ENCODE measurements around the gene SHBG.

SHBG gene

DNA sequence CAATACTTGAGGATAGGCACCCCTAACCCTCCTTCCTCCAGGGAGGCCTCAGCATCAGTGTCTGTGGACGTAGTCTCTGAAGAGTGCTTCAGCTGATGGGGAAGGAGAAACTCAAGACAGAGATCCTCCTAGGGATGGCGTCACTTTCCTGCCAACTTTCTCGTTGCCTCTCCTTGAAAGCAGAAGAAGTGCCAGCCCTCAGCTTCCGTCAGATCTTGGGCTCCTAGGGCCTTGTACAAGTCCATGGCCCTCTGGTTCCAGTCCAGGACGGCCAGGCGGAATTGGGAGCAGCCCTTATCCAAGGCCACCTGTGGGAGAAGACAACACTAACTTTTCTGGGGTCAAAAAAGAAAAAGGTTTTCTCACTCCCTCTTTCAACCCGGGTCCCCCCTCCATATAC is 3.6 kb upstream of the SHBG start:
- TF ChIP-seq GATA2 (IDR thresholded peaks at IDR 0.05; ENCODE audit: low read depth, low read length) (no peak), GATA3 (IDR thresholded peaks at IDR 0.05; ENCODE audit: low read depth, low read length) (no peak)

DNA sequence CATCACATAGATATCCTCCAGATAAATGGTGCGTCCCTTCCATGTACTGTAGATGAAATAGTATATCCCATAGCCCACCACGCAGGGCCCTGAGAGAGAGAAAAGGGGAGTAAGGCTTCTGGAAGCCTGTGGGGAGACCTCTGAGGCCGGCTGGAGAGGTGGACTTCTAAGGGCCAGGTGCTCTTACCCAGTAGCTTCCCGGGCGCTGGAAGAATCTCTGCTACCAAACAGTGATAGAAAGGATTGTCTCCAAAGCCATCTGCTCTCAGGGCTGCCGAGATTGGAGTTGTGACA is 3.0 kb upstream of the SHBG start:
- TF ChIP-seq GATA2 (IDR thresholded peaks at IDR 0.05; ENCODE audit: low read depth, low read length) (no peak), GATA3 (IDR thresholded peaks at IDR 0.05; ENCODE audit: low read depth, low read length) (no peak)

DNA sequence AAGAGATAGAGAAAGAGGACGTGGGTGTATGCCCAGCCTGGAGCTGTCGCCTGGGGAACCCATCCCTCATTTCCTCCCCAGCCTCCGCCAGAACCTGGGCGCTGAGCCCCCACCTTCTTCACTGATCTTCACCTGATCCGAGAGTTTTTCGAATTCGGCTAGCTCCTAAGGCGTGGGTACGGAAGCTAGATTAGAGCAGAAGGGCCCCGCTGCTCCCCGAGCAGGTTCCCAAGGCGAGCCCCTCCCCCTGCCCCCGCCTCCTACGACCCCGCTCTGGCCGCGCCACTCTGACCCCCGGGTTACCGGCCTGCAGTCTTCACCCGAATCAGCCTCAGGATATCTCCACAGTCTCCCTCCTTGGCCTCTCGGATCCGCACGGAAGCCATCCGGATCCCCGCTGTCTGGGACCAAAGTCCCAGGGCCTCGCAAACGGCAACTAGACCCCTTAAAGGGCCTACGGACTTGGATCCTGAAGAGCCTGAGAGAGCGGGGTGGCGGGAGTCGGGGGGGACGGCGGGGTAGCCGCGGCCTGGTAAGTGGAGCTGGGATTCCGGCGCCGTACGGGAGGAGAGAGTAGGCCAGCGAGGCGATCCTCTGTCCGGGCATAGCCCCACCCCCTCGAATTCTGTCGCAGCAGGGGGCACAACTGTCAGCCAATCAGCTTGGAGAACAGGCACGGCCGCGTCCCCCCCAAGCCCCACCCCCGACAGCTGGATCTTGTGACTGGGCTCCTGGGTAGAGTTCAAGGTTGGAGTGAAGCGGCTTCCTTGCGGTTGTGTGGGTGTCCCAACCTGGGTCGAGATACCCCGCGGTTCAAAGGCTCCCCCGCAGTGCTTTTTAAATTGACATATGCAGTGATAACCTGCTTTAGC is 2.4 kb upstream of the SHBG start, which contains the start of gene SAT2:
TSS of gene SAT2 (minus strand) at position 572 of the 872 bp plus-strand sequence. CDS start at position 386, 186 bp downstream.
- TF ChIP-seq GATA3 (IDR thresholded peaks at IDR 0.05; ENCODE audit: low read depth, low read length) (no peak), GATA2 (IDR thresholded peaks at IDR 0.05; ENCODE audit: low read depth, low read length) (no peak)

DNA sequence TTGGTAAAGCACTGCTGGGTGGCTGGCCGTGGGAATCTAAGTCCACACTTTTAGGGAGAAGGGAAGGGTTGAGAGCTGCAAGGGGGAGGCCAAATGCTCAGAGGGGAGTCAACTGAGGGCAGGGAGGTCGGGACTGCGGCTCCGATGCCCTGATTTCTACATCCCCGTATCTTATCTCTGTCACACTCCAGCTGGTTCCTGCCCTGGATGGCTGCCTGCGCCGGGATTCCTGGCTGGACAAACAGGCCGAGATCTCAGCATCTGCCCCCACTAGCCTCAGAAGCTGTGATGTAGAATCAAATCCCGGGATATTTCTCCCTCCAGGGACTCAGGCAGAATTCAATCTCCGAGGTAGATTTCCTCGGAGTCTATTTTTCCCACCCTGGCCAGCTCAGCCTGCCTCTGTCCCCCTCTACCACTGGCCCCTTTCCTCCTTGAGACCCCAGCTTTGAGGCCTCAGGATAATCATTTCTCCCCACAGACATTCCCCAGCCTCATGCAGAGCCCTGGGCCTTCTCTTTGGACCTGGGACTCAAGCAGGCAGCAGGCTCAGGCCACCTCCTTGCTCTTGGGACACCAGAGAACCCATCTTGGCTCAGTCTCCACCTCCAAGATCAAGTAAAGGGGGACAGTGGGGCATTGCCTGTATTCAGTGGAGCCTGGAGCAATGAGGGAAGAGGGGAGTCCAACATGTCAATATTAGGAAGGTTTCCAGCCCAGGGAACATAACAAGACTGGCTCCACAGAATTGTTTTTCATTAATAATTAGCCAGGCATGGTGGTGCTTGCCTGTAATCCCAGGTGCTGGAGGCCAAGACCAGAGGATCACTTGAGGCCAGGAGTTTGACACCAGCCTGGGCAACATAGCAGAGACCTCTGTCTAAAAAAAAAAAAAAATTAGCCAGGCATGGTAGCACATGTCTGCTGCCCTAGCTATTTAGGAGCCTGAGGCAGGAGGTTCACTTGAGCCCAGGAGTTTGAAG is 1.8 kb downstream of the SHBG start:
- peak; percentile 65; the same call in 1 of the 2 replicates for TF ChIP-seq GATA2 (IDR thresholded peaks at IDR 0.05; ENCODE audit: low read depth, low read length)
- TF ChIP-seq GATA3 (IDR thresholded peaks at IDR 0.05; ENCODE audit: low read depth, low read length) = no peak

DNA sequence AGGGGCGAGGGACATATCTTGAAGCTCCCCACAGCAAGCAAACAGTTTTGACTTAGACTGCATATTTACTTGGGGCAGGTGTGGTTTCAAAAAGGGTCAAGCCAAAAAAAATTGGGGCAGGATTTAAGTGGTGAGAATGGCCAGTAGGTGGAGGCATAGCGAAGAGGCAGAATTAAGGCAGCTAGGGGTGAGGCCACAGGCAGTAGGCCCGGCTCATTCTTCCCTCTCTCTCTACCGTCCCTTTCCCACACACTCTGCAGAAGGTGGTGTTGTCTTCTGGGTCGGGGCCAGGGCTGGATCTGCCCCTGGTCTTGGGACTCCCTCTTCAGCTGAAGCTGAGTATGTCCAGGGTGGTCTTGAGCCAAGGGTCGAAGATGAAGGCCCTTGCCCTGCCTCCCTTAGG is 2.6 kb downstream of the SHBG start:
- TF ChIP-seq GATA3 (IDR thresholded peaks at IDR 0.05; ENCODE audit: low read depth, low read length) (no peak), GATA2 (IDR thresholded peaks at IDR 0.05; ENCODE audit: low read depth, low read length) (no peak)

DNA sequence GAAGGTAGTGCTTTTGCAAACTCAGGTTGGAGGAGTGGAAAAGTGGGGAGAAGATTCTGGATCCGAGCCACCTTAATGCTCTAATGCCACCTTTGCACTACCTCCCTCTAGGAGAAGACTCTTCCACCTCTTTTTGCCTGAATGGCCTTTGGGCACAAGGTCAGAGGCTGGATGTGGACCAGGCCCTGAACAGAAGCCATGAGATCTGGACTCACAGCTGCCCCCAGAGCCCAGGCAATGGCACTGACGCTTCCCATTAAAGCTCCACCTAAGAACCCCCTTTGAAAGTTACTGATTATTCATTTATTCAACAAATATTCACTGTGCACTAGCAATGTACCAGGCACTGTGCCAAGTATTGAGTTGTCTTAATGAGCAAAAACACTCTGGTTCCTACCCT is 3.2 kb downstream of the SHBG start:
- TF ChIP-seq GATA3 (IDR thresholded peaks at IDR 0.05; ENCODE audit: low read depth, low read length) (no peak), GATA2 (IDR thresholded peaks at IDR 0.05; ENCODE audit: low read depth, low read length) (no peak)

DNA sequence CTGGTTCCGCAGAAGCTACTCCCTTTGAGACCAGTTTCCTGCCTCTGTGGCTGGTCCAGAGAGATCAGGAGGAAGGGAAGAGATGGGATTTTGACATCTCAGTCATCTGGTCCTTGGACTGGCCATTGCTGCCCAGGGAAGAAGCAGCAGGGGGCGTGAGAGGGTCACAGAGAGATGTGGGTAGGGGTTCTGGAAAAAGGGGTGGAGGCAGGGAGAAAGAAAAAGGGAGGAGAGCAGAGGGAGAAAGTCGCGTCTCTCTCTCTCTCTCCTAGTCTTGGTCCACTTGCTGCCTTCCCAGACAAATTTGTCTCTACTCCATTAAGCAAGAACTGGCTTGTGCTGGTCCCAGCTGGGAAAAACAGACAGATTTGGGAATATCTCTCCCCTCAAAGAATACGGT is 4.4 kb downstream of the SHBG start:
- TF ChIP-seq GATA2 (IDR thresholded peaks at IDR 0.05; ENCODE audit: low read depth, low read length) = no peak
- TF ChIP-seq GATA3 (IDR thresholded peaks at IDR 0.05; ENCODE audit: low read depth, low read length) = no peak

DNA sequence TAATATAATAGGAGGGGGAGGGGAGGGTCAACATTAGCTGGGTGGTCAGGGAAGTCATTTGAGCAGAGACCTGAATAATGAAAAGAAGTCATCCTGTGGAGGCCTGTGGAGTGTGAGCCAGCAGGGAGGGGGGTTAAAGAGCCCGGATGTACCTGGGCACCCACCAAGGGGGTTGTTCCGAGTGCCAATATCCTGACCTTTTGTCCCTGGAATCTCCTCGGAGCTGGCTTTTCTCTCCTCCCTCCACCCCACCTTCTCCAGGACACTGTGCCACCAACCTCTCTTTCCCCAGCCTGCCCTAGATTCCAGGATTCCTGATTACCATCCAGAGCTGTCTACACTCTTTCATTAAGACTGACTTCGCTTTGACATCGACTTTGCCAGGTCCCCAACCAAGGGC is 6.2 kb downstream of the SHBG start:
- no peak for TF ChIP-seq GATA3 (IDR thresholded peaks at IDR 0.05; ENCODE audit: low read depth, low read length)
- no peak for TF ChIP-seq GATA2 (IDR thresholded peaks at IDR 0.05; ENCODE audit: low read depth, low read length)

DNA sequence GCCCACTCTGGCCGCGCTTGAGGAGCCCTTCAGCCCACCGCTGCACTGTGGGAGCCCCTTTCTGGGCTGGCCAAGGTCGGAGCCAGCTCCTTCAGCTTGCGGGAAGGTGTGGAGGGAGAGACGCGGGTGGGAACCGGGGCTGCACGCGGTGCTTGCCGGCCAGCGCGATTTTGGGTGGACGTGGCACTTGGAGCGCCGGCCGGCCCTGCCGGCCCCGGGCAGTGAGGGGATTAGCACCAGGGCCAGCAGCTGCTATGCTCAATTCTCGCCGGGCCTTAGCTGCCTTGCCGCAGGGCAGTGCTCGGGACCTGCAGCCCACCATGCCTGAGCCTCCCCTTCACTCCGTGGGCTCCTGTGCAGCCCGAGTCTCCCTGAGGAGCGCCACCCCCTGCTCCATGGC is 10.8 kb downstream of the SHBG start:
- TF ChIP-seq GATA2 (IDR thresholded peaks at IDR 0.05; ENCODE audit: low read depth, low read length) = no peak
- TF ChIP-seq GATA3 (IDR thresholded peaks at IDR 0.05; ENCODE audit: low read depth, low read length) = no peak

DNA sequence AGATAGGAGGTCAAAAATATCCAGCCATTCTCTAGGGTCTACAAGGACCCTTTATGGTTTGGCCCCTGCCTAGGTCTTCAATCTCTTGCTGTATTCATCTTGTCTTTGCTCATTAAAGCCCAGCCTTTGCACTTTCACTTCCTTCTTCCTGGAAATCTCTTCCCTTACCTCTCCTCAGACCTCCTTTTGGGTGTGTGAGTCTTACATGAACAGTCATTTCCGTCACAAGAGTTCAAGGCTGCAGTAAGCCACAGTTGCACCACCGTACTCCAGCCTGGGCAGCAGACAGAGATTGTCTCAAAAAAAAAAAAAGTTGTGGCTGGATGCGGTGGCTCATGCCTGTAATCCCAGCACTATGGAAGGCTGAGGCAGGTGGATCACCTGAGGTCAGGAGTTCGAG is 14.8 kb downstream of the SHBG start:
- TF ChIP-seq GATA2 (IDR thresholded peaks at IDR 0.05; ENCODE audit: low read depth, low read length) (no peak), GATA3 (IDR thresholded peaks at IDR 0.05; ENCODE audit: low read depth, low read length) (no peak)

DNA sequence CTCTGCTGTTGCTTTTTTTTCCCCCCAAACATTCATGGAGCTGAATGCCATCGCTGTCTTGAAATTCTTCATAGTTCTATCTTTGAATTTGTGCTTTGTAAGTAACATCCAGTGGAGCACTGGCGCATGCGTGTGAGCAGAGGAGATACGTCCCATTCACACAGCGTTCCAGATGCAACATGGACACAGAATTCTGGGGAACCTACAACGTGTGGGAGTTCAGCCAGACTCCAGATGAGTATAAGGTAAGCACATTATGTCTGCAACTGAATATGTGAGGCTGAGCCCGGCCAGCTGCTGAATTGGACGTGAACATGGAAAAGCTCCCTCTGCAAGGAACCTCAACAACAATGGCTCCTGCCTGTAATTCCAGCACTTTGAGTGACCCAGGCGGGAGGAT is 16.5 kb downstream of the SHBG start:
- TF ChIP-seq GATA3 (IDR thresholded peaks at IDR 0.05; ENCODE audit: low read depth, low read length) (no peak), GATA2 (IDR thresholded peaks at IDR 0.05; ENCODE audit: low read depth, low read length) (no peak)

DNA sequence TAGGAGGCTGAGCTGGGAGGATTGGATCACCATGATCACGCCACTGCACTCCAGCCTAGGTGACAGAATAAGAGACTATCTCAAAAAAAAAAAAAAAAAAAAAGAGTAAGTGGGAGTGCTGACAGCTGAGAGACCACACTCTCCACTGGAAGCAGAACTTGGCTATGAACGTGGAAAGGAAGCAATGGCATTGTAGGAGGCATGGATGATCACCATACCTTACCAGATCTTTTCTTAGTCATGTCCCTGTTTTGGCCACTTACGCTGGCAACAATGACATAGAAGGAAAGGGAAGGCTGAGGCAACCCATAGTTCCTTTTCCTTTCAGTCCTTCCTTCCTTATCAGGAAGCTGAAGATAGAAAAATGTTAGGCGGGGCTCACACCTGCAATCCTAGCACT is 17.1 kb downstream of the SHBG start:
- TF ChIP-seq GATA2 (IDR thresholded peaks at IDR 0.05; ENCODE audit: low read depth, low read length) (no peak), GATA3 (IDR thresholded peaks at IDR 0.05; ENCODE audit: low read depth, low read length) (no peak)

DNA sequence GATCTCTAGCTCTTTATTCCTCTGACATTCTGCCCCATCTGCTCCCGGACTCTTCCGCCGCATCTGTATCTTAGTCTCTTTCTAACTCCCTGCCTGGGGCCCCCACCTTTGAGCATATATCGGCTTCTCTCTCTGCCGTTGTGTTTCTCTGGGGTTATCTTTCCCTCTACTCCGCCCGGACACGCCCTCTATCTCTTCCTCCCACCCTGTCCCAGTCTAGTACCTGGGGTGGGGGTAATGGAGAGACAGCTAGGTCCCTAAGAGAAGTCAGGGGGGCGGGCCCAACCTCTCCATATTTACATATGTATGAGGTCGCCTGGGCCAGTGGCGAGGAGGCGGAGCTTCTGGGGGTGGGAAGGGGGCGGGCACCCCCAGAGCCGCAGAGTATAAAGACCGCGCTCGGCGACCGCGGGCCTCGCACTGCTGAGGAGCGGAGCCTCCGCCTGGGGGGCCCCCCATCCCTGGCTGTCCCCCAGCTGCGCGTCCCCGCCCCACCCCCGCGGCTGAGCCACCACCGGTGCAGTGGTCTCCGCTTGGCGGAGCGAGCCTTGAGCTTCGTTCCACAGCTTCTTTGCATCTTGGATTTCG is 20.7 kb downstream of the SHBG start, which contains the start of gene ATP1B2:
TSS of gene ATP1B2 (plus strand) at position 418 of the 588 bp plus-strand sequence. CDS start 593 bp downstream, outside the sequence.
- TF ChIP-seq GATA3 (IDR thresholded peaks at IDR 0.05; ENCODE audit: low read depth, low read length) = no peak
- no peak for TF ChIP-seq GATA2 (IDR thresholded peaks at IDR 0.05; ENCODE audit: low read depth, low read length)

DNA sequence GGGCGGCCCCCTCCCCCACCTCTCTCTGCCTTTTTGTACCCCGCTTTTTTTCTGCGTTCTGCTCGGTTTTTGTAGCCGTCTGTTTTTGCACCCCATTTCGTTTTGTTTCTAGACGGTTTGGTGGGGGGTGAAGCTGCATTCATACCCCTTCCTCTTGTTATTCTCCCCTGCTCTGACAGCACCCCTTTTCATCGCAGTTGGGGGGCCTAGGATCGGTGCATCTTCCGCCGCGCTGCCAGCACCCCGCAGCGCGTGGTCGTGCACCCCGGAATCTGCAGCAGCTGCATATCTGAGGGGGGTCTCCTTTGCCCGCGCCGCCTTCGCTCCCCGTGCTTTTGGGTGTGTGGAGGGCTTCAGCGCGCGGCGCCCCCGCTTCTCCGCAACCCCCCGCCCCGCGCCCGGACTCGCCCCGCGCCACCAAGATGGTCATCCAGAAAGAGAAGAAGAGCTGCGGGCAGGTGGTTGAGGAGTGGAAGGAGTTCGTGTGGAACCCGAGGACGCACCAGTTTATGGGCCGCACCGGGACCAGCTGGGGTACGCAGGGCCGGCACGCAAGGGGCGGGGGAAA is 21.2 kb downstream of the SHBG start:
- no peak for TF ChIP-seq GATA2 (IDR thresholded peaks at IDR 0.05; ENCODE audit: low read depth, low read length)
- no peak for TF ChIP-seq GATA3 (IDR thresholded peaks at IDR 0.05; ENCODE audit: low read depth, low read length)

All from SH-SY5Y (cell line).